GM12801 (cell line): Measurements from ENCODE around the gene MYL4.
A peak's percentile ranks its signal among the peaks of the same experiment; 100 is the strongest.

Experiments used
- TF ChIP-seq, protein P1 (sequence below): IDR thresholded peaks from one replicate; pipeline ENCODE4 v1.5.1; 2011; ENCODE audit warnings: control low read depth; ENCODE audit not compliant: insufficient read length; ENCODE audit errors: extremely low read depth

The MYL4 gene

GRCh38 chr17:47227862-47228261 lies 18.7 kb downstream of the MYL4 start:
- TF ChIP-seq, protein P1, sequence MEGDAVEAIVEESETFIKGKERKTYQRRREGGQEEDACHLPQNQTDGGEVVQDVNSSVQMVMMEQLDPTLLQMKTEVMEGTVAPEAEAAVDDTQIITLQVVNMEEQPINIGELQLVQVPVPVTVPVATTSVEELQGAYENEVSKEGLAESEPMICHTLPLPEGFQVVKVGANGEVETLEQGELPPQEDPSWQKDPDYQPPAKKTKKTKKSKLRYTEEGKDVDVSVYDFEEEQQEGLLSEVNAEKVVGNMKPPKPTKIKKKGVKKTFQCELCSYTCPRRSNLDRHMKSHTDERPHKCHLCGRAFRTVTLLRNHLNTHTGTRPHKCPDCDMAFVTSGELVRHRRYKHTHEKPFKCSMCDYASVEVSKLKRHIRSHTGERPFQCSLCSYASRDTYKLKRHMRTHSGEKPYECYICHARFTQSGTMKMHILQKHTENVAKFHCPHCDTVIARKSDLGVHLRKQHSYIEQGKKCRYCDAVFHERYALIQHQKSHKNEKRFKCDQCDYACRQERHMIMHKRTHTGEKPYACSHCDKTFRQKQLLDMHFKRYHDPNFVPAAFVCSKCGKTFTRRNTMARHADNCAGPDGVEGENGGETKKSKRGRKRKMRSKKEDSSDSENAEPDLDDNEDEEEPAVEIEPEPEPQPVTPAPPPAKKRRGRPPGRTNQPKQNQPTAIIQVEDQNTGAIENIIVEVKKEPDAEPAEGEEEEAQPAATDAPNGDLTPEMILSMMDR, result no peak

GRCh38 chr17:47229535-47230443 lies 20.6 kb downstream of the MYL4 start:
- TF ChIP-seq, protein P1, result peak; percentile 86

DNA sequence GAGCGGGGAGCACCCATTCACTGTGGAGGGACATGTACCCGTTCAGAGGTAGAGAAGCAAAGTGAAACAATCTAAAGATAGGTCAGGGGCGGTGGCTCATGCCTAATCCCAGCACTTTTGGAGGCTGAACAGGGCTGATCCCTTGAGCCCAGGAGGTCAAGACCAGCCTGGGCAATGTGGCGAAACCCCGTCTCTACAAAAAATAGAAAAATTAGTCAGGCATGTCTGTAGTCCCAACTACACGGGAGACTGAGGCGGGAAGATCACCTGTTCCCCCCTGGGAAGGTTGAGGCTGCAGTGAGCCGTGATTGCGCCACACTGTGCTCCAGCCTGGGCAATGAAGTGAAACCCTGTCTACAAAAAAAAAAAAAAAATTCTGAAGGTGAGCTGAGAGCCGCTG lies 21.7 kb downstream of the MYL4 start:
- TF ChIP-seq, protein P1, result no peak

GRCh38 chr17:47231334-47231733 lies 22.2 kb downstream of the MYL4 start:
- TF ChIP-seq, protein P1, result no peak

GRCh38 chr17:47231866-47232265 lies 22.7 kb downstream of the MYL4 start:
- TF ChIP-seq, protein P1, result no peak

- TF ChIP-seq, protein P1, result no peak
Measured at GRCh38 chr17:47232465-47232864, 23.3 kb downstream of the MYL4 start.

- TF ChIP-seq, protein P1, result no peak
Measured at GRCh38 chr17:47235506-47235905, 26.4 kb downstream of the MYL4 start.
